Effector memory CD4-positive, alpha-beta T cell (primary cell): ENCODE data around the gene TBC1D9B.

ENCODE experiments used
- DNase-seq, 3 donors: peaks; one replicate each; pipeline ENCODE4 v3.0.0-alpha.2; 2020
- H3K27ac ChIP-seq: 2 replicates; pipeline ENCODE4 v1.7.0; 2013; ENCODE audit warnings: mild to moderate bottlenecking, low read length, moderate library complexity; ENCODE audit not compliant: insufficient read depth, poor library complexity, severe bottlenecking
- H3K27me3 ChIP-seq: replicated peaks from 2 replicates; pipeline ENCODE4 v1.7.0; 2013; ENCODE audit warnings: mild to moderate bottlenecking, low read length; ENCODE audit not compliant: insufficient read depth, control insufficient read depth, poor library complexity, severe bottlenecking
- H3K36me3 ChIP-seq: 2 replicates; pipeline ENCODE4 v1.7.0; 2013; ENCODE audit warnings: mild to moderate bottlenecking, low read length, moderate library complexity; ENCODE audit not compliant: control insufficient read depth, insufficient read depth
- H3K4me1 ChIP-seq: 2 replicates; pipeline ENCODE4 v1.7.0; 2013; ENCODE audit warnings: low read length, mild to moderate bottlenecking; ENCODE audit not compliant: control insufficient read depth, insufficient read depth, poor library complexity, severe bottlenecking
- H3K4me3 ChIP-seq: 2 replicates; pipeline ENCODE4 v1.7.0; 2013; ENCODE audit warnings: low read length, low read depth, mild to moderate bottlenecking; ENCODE audit not compliant: insufficient read depth, poor library complexity, severe bottlenecking
- H3K9me3 ChIP-seq: 2 replicates; pipeline ENCODE4 v1.7.0; 2013; ENCODE audit warnings: mild to moderate bottlenecking, low read length, moderate library complexity; ENCODE audit not compliant: control insufficient read depth

The TBC1D9B gene

DNA sequence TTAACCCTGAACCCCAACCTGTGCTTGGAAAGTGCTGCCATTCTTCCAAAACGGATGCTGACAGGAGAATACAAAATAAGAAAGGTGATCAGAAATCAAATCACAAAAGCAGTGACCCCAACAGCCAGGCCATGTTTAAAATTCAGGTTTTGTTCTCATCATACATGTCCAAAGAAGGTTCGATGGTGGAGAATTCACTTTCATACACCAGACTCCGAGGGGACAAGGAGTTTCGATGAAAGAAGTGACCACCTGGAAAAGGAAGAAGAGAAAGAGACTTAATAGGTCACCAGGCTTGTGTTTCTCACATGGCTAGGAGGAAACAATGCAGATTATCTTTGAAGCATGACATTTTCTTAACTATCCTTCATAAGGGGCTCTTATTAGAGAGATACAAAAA, 12.5 kb upstream of the TBC1D9B start:
- H3K9me3 ChIP-seq = no peaks in the 10 kb centered on the region
- H3K27ac ChIP-seq = no peak overlapping the region
- no peaks in the 10 kb centered on the region for H3K4me1 ChIP-seq
- no peaks in the 10 kb centered on the region for H3K36me3 ChIP-seq
- H3K4me3 ChIP-seq = no peak overlapping the region
- no peak for DNase-seq
- H3K27me3 ChIP-seq = no peaks in the 10 kb centered on the region

DNA sequence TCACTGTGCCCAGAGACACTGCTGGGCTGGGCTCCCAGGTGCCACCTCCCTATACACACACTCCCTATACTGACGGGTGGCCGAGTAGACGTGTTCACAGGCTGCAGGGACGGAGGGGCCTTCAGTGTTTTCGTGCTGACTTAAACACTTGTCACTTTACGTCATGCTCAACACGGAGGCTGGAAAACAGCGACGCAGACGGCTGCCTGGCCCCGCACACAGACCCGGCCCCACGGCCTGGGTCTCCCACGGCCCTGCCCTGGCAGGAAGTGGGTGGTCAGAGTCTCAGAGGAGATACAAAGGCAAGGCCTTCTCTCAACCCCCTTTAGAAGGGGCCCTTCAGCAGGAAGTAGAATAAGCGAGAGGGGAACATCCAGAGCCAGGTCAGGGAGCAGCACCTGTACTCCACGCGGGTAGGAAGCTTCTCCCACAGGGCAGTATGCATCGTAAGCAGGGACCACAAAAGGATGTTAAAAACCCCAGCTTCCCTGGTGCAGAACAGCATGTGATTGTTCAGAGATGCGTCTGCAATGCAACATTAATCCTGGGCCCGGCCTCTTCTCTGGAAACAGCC, 11.9 kb upstream of the TBC1D9B start:
- no peaks in the 10 kb centered on the region for H3K36me3 ChIP-seq
- H3K27ac ChIP-seq = no peak overlapping the region
- no peak for DNase-seq

DNA sequence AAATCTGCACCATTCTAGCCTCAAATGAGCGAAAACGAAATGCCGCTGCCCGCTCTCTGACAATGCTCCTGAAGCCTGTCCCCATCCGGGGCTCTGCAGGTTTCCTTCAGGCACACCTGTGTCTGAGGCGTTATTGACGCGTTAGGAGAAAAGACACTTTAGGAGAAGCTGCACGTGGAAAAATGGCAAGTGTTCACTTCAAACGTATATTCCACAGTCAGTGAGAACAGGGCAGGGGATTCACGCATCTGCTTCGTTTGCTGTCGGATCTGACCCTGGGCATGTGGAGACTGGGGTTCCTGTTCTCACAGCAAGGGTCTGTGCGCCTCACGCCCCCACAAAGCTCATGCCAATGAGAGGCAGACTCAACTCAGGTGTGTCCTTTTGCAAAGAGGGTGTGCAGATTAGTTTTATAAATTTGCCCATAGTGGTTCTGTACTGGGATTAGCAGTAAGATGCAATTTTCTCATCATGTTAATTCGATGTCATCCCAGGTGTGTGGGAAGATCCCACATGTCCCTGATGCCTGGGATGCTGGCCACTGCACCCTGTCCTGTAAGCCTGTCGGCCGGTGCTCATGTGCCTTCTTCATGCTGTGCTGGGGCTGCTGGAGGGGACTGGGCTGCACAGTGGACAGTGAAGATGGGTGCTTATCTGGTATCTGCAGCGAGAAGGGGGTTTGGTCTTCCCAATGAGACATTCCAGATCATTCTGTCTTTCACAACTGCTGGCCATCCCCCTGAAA, 11.2 kb upstream of the TBC1D9B start:
- Histone ChIP-seq H3K27me3 (no peaks in the 10 kb centered on the region), H3K27ac (no peak overlapping the region), H3K36me3 (no peaks in the 10 kb centered on the region), H3K4me3 (no peak overlapping the region), H3K4me1 (no peaks in the 10 kb centered on the region), H3K9me3 (no peaks in the 10 kb centered on the region)
- no peak for DNase-seq

More for the DNA sequence above, 11.9 kb upstream of the TBC1D9B start:
- no peaks in the 10 kb centered on the region for H3K4me1 ChIP-seq
- H3K27me3 ChIP-seq = no peaks in the 10 kb centered on the region
- H3K4me3 ChIP-seq = no peak overlapping the region
- H3K9me3 ChIP-seq = no peaks in the 10 kb centered on the region

DNA sequence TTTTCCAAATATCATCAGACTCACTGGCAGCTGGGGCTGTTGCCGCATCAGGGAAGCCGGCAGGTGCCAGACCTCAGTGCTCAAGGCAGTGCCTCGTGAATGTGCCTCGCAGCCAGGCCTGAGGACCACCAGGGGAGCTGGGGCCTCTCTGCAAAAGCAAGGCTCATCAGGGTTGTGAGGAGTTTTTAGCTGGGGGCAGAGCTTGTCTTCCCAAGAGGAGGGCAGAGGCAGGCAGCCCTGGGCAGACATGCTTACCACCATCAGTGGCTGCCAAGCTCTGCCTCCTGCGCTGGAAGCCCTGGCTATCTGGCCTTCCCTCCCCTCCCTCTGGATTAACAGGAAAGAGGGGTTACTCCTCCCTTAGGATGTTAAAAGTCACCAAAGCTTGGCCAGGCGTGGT, 8.8 kb upstream of the TBC1D9B start:
- Histone ChIP-seq H3K27ac (no peak overlapping the region), H3K4me1 (no peaks in the 10 kb centered on the region), H3K9me3 (no peaks in the 10 kb centered on the region), H3K4me3 (no peak overlapping the region), H3K36me3 (no peaks in the 10 kb centered on the region), H3K27me3 (no peaks in the 10 kb centered on the region)
- no peak for DNase-seq

DNA sequence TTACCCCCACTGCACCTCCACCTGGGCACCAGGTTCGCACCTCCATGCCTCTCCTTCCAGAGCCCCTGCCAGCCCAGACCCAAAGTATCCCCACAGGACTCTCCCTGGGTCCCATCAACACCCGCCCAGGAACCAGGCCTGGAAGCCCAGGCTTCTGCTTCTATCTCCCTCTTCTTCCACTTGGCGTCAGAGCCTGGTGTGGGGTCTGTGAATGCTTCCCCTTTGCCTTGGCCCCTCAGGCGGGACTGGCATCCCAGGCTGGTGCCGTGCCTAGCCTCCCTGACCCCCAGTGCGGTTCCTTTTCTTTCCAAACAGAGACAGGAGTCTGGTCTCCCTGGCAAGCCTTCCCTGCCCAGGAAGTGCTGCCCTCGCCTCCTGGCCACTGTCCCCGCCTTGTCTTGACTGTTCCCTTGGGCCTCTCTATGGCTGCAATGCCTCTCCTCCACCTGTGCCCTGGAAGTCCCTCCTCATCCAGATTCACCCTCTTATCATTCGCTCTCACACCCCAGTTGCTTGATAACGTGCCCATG, 7.8 kb upstream of the TBC1D9B start:
- no peaks in the 10 kb centered on the region for H3K27me3 ChIP-seq
- DNase-seq = no peak
- no peaks in the 10 kb centered on the region for H3K4me1 ChIP-seq
- H3K27ac ChIP-seq = no peak overlapping the region
- no peaks in the 10 kb centered on the region for H3K9me3 ChIP-seq
- H3K4me3 ChIP-seq = no peak overlapping the region
- H3K36me3 ChIP-seq = no peaks in the 10 kb centered on the region

DNA sequence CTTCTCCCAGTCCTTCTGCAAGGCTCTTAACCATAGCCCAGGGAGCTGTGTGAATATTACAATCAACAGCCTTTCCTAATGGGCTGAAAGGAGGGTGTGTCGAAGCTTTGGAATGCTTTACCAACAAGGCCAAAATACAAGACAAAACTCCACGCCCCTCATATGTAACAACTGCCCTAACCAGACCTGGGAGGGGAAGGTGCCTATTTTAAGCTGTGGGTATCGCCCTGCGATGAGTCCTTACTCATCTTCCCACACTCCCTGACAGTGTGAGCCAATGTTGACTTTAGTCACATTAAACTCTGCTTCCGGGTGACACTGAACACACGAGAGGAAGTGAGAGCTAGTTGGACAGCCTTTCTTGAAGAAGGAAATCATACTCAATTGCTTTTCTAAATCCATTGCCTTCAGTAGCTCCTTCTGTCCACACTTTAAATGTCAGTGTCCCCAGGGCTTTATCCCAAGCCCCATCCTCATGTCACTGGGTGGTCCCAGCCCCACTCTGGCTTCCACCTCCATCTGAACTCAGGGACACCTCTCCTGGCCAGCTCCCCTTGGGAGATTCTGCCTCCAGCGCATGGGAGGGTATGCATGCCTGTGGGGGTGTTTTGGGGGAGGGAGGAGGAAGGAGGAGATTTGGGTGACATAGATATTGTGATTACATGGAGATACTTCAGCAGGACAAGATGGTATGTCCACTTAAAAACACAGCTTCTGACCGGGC, 6.5 kb upstream of the TBC1D9B start:
- no peak overlapping the region for H3K27ac ChIP-seq
- H3K4me3 ChIP-seq = no peak overlapping the region
- H3K9me3 ChIP-seq = no peaks in the 10 kb centered on the region
- DNase-seq = no peak
- no peaks in the 10 kb centered on the region for H3K27me3 ChIP-seq
- no peaks in the 10 kb centered on the region for H3K4me1 ChIP-seq
- H3K36me3 ChIP-seq = no peaks in the 10 kb centered on the region

DNA sequence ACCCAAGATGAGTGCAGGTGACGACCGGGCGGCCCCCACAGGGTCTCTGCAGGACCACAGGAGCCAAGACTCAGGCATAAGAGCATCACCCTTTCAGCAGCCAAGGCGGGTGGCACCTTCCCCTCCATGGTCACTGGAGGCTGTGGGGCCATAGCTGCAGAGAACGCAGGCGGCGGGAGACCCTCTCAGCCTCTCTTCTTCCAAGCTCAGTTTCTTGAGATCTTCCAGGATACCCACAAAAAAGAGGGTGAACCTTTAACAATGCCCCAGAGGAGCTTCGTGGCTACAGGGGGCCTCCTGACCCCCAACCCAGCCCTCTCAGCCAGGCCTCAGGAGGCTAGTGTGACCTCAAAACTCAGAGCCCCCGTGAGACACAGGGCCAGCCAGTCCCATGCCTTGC, 5.8 kb upstream of the TBC1D9B start:
- no peak overlapping the region for H3K4me3 ChIP-seq
- H3K36me3 ChIP-seq = no peaks in the 10 kb centered on the region
- H3K4me1 ChIP-seq = peaks cover 2% of the 10 kb centered on the region
- no peak overlapping the region for H3K27ac ChIP-seq
- no peaks in the 10 kb centered on the region for H3K9me3 ChIP-seq
- no peak for DNase-seq
- H3K27me3 ChIP-seq = no peaks in the 10 kb centered on the region

DNA sequence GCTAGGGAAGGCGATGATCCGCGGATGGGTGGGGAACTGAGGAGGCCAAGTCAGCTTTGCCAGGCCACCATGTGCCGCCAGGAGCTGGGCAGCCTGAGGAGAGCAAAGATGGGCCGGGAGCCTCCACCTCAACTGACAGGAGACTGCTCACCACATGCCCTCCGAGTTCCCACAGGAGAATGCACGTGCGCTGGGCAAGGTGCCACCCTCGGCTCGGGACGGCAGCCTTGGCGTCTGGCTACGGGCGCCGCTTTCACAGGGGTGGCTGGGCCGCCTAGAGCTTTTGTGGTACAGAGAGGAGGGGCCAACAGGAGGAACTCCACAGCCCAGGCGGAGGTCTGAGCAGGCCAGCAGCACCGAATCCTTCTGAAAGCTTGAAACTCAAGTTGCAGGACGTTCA, 5.3 kb upstream of the TBC1D9B start:
- H3K4me3 ChIP-seq = no peak overlapping the region
- no peak overlapping the region for H3K27ac ChIP-seq
- no peaks in the 10 kb centered on the region for H3K36me3 ChIP-seq
- no peak for DNase-seq
- H3K4me1 ChIP-seq = peaks cover 7% of the 10 kb centered on the region
- H3K9me3 ChIP-seq = no peaks in the 10 kb centered on the region
- no peaks in the 10 kb centered on the region for H3K27me3 ChIP-seq

DNA sequence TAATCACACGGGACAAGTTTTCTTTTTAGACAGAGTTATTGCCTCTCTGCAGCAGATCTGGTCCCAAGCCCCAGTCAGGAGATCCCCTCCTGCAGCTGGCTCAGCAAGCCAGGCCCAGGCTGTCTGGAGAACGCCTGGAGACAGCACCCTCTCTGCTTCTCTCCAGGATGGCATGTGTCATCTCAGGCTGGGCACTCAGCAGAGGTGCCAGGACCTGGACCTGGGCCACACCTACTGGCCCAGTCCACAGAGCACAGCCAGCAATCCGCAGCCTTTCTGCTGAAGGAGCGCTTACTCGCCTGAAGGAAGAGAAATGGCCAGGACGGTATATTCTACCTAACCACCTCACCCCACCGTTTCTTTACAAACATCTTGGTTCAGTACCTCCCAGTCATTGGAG, 4.7 kb upstream of the TBC1D9B start:
- H3K9me3 ChIP-seq = no peaks in the 10 kb centered on the region
- H3K4me3 ChIP-seq = no peak overlapping the region
- no peak for DNase-seq
- H3K36me3 ChIP-seq = no peaks in the 10 kb centered on the region
- peaks cover 7% of the 10 kb centered on the region for H3K4me1 ChIP-seq
- H3K27ac ChIP-seq = no peak overlapping the region
- H3K27me3 ChIP-seq = no peaks in the 10 kb centered on the region

DNA sequence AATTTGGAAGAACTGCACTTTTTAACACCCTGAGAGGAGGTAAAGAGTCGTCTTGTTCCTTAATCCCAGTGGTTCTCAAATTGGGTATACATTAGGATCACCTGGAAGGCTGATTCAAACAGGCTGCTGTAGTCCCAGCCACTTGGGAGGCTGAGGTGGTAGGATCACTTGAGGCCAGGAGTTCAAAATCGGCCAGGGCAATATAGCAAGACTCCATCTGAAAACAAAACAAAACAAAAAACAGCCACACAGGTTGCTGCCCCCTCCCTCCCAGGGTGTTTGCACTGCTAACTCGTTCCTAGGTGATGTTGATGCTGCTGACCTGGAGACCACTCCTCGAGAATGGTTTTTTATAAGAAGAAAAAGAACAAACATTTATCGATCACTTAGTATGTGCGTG, 1.5 kb upstream of the TBC1D9B start:
- Histone ChIP-seq H3K27ac (no peak overlapping the region), H3K4me1 (peaks cover 16% of the 10 kb centered on the region), H3K27me3 (no peaks in the 10 kb centered on the region), H3K9me3 (no peaks in the 10 kb centered on the region), H3K4me3 (no peak overlapping the region), H3K36me3 (no peaks in the 10 kb centered on the region)
- no peak for DNase-seq
